ENCODE measurements around the gene NPHS1.

NPHS1 gene

GRCh38 chr19:35793381-35794165 is 58.7 kb downstream of the NPHS1 start:
- Histone ChIP-seq H3K9ac (ENCODE audit: low read depth, low read length, poor library complexity, severe bottlenecking) (no peak overlapping the region), H3K4me2 (ENCODE audit: low read depth, low read length, poor library complexity, severe bottlenecking) (no peak overlapping the region), H3K4me3 (ENCODE audit: low read length, poor library complexity, severe bottlenecking) (no peak overlapping the region)

GRCh38 chr19:35792888-35793287 is 59.4 kb downstream of the NPHS1 start:
- Histone ChIP-seq H2AFZ (ENCODE audit: low read length) (no peak overlapping the region), H3K4me3 (ENCODE audit: low read length, poor library complexity, severe bottlenecking) (no peak overlapping the region), H3K9me3 (ENCODE audit: insufficient read depth, low read depth, low read length) (no peaks in the 10 kb centered on the region), H3K36me3 (ENCODE audit: insufficient read depth, low read length) (no peaks in the 10 kb centered on the region), H3F3A (ENCODE audit: low read depth) (no peaks in the 10 kb centered on the region), H3K9ac (ENCODE audit: low read depth, low read length, poor library complexity, severe bottlenecking) (no peak overlapping the region), H3K4me2 (ENCODE audit: low read depth, low read length, poor library complexity, severe bottlenecking) (no peak overlapping the region), H4K20me1 (ENCODE audit: insufficient read depth, low read length, poor library complexity, severe bottlenecking) (peaks cover 2% of the 10 kb centered on the region), H3K9me2 (replicated peaks; ENCODE audit: low read depth, low read length) (no peaks in the 10 kb centered on the region), H3K27me3 (ENCODE audit: insufficient read depth, low read length, poor library complexity, severe bottlenecking) (no peaks in the 10 kb centered on the region), H3K79me2 (ENCODE audit: insufficient read depth, low read length) (no peaks in the 10 kb centered on the region), H3K4me1 (ENCODE audit: insufficient read depth, low read length, poor library complexity, severe bottlenecking) (no peaks in the 10 kb centered on the region)
- no peak for TF ChIP-seq EZH2phosphoT487 (IDR thresholded peaks at IDR 0.05; ENCODE audit: borderline replicate concordance)
- TF ChIP-seq, protein P1, sequence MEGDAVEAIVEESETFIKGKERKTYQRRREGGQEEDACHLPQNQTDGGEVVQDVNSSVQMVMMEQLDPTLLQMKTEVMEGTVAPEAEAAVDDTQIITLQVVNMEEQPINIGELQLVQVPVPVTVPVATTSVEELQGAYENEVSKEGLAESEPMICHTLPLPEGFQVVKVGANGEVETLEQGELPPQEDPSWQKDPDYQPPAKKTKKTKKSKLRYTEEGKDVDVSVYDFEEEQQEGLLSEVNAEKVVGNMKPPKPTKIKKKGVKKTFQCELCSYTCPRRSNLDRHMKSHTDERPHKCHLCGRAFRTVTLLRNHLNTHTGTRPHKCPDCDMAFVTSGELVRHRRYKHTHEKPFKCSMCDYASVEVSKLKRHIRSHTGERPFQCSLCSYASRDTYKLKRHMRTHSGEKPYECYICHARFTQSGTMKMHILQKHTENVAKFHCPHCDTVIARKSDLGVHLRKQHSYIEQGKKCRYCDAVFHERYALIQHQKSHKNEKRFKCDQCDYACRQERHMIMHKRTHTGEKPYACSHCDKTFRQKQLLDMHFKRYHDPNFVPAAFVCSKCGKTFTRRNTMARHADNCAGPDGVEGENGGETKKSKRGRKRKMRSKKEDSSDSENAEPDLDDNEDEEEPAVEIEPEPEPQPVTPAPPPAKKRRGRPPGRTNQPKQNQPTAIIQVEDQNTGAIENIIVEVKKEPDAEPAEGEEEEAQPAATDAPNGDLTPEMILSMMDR (conservative IDR thresholded peaks at IDR 0.05; ENCODE audit: low read length), result no peak

More at GRCh38 chr19:35793381-35794165, 58.7 kb downstream of the NPHS1 start:
- Histone ChIP-seq H3F3A (ENCODE audit: low read depth) (no peaks in the 10 kb centered on the region), H3K79me2 (ENCODE audit: insufficient read depth, low read length) (no peaks in the 10 kb centered on the region), H3K9me2 (replicated peaks; ENCODE audit: low read depth, low read length) (no peaks in the 10 kb centered on the region), H3K9me3 (ENCODE audit: insufficient read depth, low read depth, low read length) (no peaks in the 10 kb centered on the region), H4K20me1 (ENCODE audit: insufficient read depth, low read length, poor library complexity, severe bottlenecking) (no peaks in the 10 kb centered on the region), H3K36me3 (ENCODE audit: insufficient read depth, low read length) (no peaks in the 10 kb centered on the region), H2AFZ (ENCODE audit: low read length) (no peak overlapping the region), H3K4me1 (ENCODE audit: insufficient read depth, low read length, poor library complexity, severe bottlenecking) (no peaks in the 10 kb centered on the region), H3K27me3 (ENCODE audit: insufficient read depth, low read length, poor library complexity, severe bottlenecking) (no peaks in the 10 kb centered on the region)
- no peak for TF ChIP-seq EZH2phosphoT487 (IDR thresholded peaks at IDR 0.05; ENCODE audit: borderline replicate concordance)
- TF ChIP-seq, protein P1 (conservative IDR thresholded peaks at IDR 0.05; ENCODE audit: low read length), result no peak

DNA sequence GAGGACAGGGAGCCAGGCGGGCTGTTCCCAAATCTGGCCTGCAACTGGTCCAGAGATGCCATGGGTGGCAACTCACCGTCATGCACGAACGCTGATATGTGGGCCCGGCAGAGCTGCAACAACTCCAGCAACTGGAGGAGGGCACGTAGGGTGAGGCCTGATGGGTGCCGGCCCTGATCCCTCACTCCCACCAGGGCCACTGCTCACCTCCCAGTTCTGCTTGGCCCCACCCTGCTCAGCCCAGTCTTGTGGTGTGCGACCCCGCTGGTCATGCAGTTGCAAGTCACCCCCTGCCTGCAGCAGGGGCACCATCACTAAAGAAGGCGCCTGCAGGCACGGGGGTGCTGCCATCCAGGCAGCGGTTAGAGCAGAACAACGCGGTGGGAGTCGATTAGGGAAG is 60.0 kb downstream of the NPHS1 start:
- H3K4me1 ChIP-seq (ENCODE audit: insufficient read depth, low read length, poor library complexity, severe bottlenecking), result no peaks in the 10 kb centered on the region
- H3F3A ChIP-seq (ENCODE audit: low read depth), result no peaks in the 10 kb centered on the region
- no peak overlapping the region for H3K4me2 ChIP-seq (ENCODE audit: low read depth, low read length, poor library complexity, severe bottlenecking)
- H3K27me3 ChIP-seq (ENCODE audit: insufficient read depth, low read length, poor library complexity, severe bottlenecking), result no peaks in the 10 kb centered on the region
- H3K9me3 ChIP-seq (ENCODE audit: insufficient read depth, low read depth, low read length), result no peaks in the 10 kb centered on the region
- TF ChIP-seq, protein P1 (conservative IDR thresholded peaks at IDR 0.05; ENCODE audit: low read length), result no peak
- no peak for TF ChIP-seq EZH2phosphoT487 (IDR thresholded peaks at IDR 0.05; ENCODE audit: borderline replicate concordance)
- no peaks in the 10 kb centered on the region for H3K79me2 ChIP-seq (ENCODE audit: insufficient read depth, low read length)
- peaks cover 3% of the 10 kb centered on the region for H4K20me1 ChIP-seq (ENCODE audit: insufficient read depth, low read length, poor library complexity, severe bottlenecking)
- H3K36me3 ChIP-seq (ENCODE audit: insufficient read depth, low read length), result no peaks in the 10 kb centered on the region
- no peak overlapping the region for H3K4me3 ChIP-seq (ENCODE audit: low read length, poor library complexity, severe bottlenecking)
- H3K9ac ChIP-seq (ENCODE audit: low read depth, low read length, poor library complexity, severe bottlenecking), result no peak overlapping the region
- H3K9me2 ChIP-seq (replicated peaks; ENCODE audit: low read depth, low read length), result no peaks in the 10 kb centered on the region
- no peak overlapping the region for H2AFZ ChIP-seq (ENCODE audit: low read length)

All from Loucy (cell line).